Erythroblast (primary cell): ENCODE data around the gene CAB39L.

Source experiments
- GATA1 ChIP-seq: IDR thresholded peaks from 2 replicates; pipeline ENCODE4 v1.6.1; 2011; ENCODE audit warnings: low read depth, mild to moderate bottlenecking, control low read depth, low read length, moderate library complexity
- POLR2A ChIP-seq: IDR thresholded peaks from 2 replicates; pipeline ENCODE4 v1.6.1; 2011; ENCODE audit warnings: mild to moderate bottlenecking, low read length

DNA sequence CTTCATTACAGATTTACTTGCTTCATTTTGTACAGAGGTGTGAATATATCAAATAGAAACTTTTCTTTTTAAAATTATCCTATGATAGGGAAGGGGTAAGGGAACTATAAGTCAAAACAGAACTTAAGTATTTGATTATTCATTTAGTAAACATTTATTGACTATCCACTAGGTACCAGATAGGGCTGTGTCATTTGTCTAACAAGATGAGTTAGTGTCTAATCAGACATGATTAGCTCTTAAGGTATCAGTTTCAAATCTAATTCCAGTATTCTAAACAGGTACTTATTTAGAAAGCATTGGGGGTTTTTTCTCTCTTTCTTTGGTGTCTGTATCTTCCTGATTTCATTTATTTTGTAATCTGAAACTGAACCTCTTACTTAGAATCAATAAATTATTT, 164.0 kb downstream of the CAB39L start:
- TF ChIP-seq POLR2A, result no peak
- TF ChIP-seq GATA1, result no peak
